HuH-7 (cell line): Measurements from ENCODE around the gene THAP9.
"Not testable (repeated sequence)": the region's sequence is repeated elsewhere in the genome, so short reads cannot be mapped to it uniquely, and the experiment has no call there.

Experiments used
- DNase-seq: peaks from one replicate; pipeline ENCODE4 v3.0.0; 2011; ENCODE audit warnings: low spot score

THAP9 gene, protein sequence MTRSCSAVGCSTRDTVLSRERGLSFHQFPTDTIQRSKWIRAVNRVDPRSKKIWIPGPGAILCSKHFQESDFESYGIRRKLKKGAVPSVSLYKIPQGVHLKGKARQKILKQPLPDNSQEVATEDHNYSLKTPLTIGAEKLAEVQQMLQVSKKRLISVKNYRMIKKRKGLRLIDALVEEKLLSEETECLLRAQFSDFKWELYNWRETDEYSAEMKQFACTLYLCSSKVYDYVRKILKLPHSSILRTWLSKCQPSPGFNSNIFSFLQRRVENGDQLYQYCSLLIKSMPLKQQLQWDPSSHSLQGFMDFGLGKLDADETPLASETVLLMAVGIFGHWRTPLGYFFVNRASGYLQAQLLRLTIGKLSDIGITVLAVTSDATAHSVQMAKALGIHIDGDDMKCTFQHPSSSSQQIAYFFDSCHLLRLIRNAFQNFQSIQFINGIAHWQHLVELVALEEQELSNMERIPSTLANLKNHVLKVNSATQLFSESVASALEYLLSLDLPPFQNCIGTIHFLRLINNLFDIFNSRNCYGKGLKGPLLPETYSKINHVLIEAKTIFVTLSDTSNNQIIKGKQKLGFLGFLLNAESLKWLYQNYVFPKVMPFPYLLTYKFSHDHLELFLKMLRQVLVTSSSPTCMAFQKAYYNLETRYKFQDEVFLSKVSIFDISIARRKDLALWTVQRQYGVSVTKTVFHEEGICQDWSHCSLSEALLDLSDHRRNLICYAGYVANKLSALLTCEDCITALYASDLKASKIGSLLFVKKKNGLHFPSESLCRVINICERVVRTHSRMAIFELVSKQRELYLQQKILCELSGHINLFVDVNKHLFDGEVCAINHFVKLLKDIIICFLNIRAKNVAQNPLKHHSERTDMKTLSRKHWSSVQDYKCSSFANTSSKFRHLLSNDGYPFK

DNA sequence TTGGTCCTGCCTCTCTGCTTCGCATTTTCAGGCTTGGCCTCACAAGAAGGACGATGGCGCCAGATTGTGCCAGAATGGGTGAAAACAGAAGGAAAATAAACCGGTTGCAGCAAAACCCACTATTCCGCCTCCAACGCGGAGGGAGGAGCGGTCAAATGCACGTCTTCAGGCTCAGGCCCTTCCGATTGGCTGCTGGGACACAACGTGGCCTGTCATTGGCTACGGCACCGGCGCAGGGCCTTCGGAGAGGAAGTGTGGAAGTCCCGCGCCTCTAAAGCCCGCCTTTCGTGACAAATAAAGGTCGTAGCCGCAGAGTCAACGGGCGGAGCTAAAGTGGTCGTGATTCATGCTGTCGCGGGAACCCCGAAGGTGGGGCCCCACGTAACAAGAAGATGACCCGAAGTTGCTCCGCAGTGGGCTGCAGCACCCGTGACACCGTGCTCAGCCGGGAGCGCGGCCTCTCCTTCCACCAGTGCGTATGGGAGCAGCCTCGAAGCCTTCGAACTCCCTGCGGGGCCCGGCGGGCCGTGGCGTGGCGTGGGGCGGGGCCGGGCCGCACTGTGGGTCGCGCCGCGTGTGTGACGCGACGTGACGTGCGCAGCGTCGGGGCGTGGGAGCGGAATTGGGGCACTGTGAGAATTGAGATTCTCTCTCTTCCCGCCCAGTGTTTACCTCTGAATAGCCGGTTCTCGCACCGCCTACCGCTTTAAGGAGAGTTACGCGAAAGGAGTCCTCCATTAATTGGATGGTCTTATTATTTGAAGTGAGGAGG, at the start of gene THAP9:
THAP9 (plus strand) TSS at position 325 of the 772 bp plus-strand sequence; CDS start at position 393, 68 bp downstream.
- DNase-seq, result peak; percentile 79

DNA sequence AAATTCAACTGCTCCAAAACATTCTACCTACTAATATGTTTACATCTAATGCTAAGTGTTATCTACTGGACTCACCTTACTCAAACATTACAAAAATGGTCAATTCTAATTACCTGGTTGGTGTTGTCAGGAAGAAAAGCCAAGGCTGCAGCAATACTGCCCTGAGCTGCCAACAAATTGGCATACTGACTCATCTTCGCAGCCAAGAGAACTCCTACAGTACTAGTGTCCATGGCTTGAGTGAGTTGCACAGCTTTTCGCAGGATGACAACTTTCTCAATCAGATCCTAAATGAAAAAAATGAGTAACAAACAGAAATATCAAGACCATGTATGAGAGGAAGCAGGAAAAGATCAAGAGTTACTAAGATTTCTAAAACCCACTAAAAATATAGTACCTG, 49.2 kb upstream of the THAP9 start:
- no peak for DNase-seq

DNA sequence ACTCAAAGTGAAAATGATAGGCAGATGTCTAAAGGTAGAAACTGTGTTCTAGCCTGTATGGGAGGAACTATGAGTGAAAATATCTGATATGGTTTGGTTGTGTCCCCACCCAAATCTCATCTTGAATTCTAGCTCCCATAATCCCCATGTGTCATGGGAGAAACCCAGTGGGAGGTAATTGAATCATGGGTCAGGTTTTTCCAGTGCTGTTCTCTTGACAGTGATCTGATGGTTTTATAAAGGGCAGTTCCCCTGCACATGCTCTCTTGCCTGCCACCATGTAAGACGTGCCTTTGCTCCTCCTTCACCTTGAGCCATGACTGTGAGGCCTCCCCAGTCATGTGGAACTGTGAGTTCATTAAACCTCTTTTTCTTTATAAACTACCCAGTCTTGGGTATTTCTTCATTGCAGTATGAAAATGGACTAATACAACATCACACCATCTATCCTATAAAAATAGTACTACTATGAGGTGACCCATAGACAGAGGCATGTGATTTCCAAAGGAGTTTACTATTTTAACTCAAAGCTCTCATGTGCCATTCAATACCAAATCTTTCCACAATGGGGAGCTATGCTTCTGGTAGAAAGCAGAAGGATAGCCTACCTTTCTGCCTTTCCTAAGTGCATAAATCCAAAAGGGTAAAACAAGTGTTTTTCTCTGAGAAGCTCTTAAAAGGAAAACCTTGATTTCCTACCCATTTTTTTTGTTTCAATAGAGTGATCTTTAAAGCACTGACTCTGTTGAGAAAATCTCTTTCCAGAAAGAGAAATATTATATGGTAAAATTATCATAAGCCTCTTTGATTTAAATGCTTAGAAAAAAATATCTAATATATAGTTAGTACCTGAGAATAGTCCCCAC, 48.4 kb upstream of the THAP9 start:
- DNase-seq, result no peak

DNA sequence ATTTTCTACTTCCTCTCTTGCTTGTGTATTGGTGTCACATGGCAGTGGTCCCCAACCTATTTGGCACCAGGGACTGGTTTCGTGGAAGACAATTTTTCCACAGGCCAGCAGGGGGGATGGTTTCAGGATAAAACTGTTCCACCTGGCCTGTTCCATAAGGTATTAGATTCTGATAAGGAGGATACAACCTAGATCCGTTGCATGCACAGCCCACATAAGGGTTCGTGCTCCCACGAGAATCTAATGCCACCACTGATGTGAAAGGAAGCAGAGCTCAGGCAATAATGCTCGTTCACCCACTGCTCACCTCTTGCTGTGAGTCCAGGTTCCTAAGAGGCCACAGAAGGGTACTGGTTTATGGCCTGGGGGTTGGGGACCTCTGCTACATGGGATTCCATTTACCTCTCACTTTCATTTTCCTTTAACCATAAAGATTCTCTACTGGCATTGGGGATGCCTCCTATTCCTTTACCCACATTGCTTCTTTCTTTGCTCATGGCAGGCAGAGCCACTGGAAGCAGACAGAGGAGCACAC, 47.7 kb upstream of the THAP9 start:
- no peak for DNase-seq

DNA sequence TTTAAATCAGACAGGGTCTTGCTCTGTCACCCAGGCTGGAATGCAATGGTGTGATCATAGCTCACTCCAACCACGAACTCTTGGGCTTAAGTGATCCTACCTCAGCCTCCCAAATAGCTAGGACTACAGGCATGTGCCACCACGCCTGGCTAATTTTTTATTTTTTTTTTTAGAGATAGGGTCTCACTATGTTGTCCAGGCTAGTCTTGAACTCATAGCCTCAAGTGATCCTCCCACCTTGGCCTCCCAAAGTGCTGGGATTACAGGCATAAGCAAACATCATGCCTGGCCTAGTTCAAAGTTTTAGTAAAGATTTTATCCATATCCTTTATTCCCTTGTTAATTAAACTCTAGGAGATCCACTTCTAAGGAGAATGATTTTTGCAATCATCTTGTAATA, 40.0 kb upstream of the THAP9 start:
- DNase-seq, result not testable (repeated sequence)

DNA sequence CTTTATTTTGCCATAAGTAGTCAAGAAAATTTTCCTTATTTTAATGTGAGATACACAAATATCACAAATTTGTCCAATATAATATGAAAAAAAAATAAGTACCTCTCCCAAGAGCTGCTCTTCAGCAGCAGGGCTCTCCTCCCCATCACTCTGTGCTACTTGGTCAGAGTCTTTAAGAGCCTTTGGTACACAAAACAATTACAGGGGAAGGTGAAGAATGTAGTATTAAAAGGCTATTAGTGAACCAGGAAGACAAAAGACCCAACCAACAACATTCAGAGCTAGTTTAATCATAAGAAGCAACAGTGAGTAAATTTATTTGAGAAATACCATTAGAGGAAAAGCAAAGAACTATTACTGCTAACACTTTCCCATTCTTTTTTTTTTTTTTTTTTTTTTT, 39.0 kb upstream of the THAP9 start:
- no peak for DNase-seq

DNA sequence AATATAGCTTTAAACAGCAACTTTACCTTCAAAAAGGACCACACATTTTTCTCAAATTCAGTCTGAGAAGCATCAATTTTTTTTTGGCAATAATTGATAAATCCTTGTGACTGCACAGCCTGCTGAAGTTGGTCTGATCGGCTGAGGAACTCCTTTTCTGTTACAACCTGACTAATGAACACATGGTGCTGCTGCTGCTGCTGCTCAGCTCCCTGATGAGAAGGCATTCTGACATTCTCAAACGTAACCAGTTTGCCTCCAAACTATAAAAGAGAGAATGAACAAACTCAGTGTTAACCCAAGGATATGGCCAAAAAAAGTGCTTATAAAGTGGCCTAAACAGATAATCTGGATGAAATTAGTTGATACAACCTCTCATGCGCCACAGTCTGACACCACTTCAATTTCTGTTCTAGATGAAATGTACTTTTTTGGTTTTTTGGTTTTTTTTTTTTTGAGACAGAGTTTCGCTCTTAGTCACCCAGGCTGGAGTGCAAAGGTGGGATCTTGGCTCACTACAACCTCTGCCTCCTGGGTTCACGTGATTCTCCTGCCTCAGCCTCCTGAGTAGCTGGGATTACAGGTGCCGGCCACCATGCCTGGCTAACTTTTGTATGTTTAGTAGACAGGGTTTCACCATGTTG, 36.1 kb upstream of the THAP9 start:
- DNase-seq, result no peak

DNA sequence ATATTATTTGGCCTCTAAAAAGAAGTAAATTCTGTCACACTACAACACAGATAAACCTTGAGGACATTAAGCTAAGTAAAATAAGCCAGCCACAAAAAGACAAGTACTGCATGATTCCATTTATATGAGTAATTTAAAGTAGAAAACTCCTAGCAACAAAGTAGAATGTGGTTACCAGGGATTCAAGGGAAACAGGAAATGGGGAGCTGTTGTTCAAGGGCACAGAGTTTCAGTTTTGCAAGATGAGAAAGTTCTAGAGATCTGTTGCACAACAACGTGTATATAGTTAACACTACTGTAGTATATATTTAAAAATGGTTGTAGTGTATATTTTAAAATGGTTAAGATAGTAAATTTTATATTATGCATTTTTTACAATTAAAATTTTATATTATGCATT, 34.9 kb upstream of the THAP9 start:
- DNase-seq, result no peak

DNA sequence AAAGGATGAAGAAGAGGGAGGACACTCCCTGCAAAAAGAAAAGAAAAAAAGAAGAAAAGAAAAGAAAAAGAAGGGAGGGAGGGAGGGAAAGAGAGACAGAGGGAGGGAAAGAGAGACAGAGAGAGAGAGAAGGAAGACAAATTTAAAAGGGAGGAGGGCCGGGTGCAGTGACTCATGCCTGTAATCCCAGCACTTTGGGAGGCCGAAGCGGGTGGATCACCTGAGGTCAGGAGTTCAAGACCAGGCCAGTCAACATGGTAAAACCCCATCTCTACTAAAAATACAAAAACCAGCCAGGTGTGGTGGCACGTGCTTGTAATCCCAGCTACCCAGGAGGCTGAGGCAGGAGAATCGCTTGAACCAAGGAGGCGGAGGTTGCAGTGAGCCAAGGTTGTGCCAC, 34.5 kb upstream of the THAP9 start:
- not testable (repeated sequence) for DNase-seq

DNA sequence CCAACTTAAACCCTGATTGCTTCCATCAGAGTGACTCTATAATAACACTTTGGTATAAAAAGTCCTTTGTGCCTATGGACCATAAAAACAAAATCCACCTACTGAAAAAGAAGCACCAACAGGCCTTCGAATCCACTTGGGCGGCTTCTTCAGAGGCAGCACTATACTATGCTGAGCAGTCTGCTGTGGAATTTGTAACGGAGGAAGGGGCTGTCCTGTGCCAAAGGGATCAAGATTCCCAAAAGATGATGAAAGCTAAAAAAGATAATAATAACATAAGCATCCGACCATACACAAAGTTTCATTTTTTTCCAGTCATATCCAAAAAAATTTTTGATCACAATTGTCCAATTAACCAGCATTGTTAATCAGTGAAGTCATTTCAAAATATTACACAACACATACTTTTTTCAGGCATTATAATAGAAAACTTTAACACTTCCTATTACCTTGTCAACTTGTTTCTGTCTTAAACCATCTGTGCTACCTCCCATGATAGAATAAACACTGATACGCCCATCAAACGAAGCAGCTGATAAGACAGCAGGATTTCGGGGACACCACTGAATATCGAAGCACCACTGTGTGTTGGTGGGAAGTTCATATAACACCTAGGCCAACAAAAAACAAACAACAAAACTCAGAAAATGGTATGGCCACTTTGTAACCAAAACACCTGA, 33.7 kb upstream of the THAP9 start:
- no peak for DNase-seq

DNA sequence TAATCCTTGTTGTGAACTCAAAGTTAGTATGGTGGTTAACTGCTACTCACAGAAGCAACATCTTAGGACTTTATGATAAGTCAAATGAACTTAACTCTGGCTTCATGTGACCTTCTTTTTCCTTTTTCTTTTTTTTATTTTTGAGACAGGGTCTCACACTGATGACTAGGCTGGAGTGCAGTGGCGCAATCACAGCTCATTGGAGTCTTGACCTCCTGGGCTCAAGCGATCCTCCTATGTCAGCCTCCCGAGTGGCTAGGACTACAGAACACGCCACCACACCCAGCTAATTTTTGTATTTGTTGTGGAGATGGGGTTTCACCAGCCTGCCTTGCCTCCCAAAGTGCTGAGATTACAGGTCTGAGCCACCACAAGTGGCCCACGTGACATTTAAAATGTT, 32.0 kb upstream of the THAP9 start:
- no peak for DNase-seq

DNA sequence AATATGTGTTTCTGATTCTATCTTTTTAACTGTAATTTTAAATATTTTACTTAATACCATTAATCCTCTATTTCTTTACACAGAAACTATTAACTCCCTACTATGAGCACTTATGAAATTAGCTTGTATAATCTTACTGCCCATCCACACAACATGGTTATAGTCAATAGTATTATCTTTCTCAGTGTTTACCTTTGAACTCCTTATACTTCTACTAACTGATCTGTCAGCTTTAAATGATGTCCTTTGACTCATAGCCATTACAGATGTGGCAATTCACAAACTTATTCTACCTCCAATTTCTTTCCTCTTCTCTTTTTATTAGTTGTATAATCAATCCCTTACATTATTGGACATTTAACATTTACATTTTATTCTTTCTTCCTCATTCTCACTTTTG, 15.1 kb upstream of the THAP9 start:
- DNase-seq, result no peak

DNA sequence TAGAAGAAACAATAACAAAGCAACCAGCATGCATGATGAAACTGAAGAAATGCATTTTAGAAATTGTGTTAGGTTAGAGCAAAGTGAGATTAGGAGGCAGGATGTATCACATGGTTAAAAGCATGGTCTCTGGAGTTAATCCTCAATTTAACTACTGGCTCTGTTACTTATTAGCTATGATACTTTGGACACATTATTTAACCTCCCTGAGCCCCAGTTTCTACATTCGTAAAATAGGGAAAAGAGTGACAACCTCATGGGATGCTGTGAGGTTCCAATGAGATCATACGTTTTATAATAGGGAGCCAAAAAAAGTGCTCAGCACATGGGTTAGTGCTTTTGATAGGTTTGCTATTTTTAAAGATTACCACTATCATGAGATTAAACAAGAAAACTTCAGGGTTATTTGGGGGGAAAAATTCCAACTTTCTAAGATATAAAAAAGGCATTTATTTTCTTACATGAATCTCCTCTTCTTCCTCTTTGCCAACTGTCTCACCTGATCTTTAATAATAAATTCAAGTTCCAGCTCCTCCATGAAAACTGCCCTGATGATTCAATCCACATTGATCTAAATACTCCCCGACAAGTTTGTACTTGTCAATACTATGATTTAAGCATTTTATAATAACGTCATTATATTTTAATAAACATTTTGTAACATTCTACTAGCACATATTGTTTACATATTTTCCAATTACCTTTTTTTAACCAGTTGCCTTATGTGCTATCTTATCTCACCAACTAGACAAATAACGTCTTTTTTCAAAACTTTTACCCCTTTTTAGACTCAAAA, 14.2 kb upstream of the THAP9 start:
- DNase-seq, result no peak

DNA sequence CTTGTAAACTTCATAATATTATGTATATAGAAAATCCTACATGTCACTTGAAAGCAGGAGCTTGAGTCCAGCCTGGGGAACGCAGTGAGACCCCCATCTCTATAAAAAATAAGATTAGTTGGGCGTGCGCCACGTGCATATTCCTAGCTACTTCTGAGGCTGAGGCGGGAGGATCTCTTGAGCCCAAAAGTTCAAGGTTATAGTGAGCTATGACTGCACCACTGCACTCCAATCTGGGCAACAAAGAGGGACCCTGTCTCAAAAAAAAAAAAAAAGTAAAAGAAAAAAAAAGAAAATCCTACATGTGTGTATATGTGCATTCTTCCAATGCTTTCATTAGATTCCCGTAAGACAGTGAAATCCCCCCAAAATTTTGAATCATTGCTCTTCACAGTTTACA, 11.2 kb upstream of the THAP9 start:
- no peak for DNase-seq

DNA sequence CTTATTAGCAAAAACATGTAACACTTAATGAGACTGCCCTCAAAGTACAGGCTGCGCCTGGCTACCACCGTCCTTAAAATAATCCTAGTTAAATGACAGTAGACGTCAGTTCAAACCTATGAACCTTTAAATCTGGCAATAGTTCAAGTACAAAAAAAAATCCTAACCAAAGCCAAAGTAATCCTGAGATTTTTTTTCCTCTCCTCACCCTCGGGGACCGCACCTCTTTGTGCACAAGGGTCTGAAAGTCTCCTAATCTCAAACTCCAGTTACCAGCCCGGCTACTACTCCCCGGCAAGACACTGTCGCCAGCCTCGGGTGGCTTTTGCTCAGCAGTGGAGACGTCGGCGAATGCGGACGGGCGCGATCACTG, 10.0 kb upstream of the THAP9 start:
- no peak for DNase-seq

DNA sequence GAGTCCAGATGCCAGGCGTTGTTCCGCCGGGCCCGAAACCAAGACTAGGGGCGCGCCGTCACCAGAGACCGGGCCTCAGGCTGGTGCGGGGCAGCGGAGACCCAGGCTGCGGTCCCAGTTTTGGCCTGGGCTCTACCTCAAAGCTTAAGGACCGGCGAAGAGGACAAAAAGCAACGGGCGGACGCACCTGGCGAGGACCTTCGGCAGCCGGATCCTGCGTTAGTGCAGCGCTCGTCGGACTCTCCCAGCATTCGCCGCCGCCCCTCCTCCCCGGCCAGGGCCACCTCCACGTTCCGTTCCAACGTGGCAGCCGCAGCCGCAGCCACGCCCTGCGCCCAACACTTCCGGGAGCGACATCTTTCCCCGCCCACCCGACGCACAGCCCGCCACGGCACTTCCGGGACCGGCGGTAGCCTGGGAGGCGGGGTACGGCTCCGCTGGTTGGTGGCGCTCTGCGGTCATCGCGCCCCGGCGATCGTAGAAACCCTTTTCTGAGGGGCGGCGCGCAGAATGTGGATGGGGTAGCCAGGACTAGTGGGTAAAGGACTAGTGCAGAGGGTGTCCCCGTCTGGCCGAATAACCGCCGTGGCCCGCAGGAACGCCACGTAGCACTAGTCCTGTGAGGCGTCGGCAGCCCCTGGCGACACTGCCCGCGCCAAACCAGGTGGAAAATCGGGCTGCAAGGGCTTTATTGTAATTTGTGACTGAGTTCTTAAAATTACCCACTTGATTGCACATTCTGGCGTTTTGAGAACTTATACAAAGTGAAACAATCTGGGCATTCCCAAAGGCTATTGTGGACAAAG, 9.4 kb upstream of the THAP9 start, which contains the start of gene SEC31A:
SEC31A (minus strand) TSS at position 253 of the 806 bp plus-strand sequence. CDS start 9,217 bp downstream, outside the sequence.
- peak; percentile 69 for DNase-seq

DNA sequence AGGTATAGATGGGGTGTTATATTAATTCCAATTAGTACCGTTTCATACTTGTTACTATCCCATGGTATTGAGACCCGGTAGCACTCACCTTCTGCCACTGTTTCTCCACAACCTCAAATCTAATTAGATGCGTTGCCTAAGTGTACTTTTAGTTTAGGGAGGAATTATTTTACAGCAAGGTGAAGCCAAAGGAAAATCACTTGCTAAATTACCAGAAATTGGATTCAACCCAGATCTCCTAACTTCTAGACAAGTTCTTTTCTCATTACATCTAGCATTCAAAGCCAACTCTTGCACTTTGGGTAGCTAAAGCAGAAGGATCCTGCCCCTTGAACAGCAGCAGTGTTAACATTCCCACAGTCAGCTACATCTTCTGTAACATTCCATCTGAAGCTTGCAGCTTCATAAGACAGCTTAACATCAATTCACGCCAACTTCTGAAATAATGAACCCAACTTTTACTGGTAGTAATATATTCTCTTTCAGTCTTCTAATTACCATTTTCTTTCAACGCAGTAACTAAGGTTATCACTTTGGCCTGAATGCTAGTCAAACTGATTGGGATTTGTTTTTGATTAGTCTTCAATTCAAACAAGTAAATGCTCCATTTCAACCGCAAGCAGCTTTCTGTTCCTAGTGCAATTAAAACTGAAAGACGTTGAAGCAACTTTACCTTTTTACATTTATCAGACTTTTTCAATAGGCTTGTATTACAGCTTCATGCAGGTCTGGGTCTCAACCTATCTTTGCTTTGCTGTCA, 8.6 kb upstream of the THAP9 start:
- DNase-seq, result no peak

DNA sequence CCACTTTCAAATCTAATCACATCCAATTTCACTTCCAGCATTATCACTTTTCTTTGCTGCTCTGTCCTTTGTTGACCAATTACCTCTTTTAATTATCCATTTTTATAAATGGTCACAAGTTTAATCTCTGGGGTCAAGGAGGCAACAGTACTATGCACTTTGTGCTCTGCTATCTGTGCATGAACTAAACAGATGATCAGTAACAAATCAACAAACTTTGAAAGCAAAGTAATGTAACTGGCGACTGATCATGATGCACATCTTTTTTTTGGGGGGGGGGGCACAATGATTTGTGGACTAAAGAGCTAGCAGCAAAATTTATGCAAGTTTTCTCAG, 8.1 kb upstream of the THAP9 start:
- DNase-seq, result no peak
